HG03175 (cell line): Measurements from ENCODE around the gene C1orf116.

Experiments used
- ATAC-seq: cut with Tn5 transposase; IDR thresholded peaks from one replicate; pipeline ENCODE4 v1.9.1; 2021; ENCODE audit warnings: mild to moderate bottlenecking, moderate library complexity; ENCODE audit not compliant: unreplicated experiment

C1orf116 gene

DNA sequence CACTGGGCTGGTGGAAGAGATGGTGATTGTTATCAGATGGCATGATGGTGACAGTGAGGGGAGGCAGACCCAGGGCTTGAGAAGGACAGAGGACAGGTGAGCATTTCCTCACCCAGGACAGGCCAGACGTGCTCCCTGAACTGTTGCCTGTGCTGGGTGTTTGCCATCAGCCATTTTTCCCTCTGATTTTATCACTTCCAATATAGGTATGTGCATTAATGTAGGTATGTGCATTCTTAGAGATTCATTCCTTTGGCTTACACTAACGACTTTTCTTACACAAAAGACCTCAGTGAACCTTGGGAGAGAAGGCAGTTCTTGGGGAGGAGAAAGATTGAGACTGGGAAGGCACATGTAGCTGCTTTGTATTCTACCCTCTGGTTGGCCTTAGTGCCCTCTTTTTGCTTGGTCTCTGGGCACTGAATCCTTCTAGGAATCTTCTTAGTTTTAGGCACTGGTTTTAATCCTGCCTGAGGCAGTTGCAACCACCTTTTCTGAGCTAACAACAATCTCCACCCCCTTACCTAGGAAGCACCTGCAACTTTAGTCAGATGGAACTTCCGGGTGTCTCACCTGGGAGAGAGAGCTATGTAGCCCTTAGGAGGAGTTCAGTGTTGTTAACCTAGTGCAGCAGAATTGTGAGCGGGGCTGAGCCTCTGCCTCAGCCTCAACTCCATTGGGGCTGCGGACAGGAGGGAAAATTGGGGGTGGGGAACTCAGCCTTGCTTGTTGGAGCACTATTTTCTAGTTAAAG is 30.9 kb downstream of the C1orf116 start:
- ATAC-seq, result no peak

DNA sequence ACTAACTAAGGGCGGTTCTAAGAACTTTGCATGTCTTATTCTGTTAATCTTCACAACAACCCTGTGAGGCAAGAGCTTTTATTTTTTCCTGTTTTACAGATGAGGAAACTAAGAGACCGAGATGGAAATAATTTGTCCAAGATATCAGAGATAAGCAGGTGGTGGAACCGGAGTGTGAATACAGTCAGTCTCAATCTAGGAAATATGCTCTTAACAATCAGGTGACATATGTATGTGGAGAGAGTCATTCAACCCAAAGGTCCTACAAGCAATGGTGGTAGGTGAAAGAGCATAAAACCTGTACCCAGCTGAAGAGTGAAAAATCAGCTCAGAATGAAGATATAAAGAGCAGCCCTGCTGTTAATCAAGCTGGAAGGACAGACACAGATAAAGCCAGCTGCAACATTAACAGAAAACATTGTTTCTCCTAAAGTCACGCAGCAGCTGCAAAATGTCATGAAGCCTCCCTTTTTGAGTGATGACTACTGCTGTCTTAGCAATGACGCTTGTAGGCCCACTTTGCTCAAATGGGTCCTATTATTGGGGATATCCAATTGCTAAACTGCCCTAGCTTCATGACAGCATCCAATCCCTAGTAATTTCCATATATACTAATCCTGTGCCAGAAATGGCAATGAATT is 31.8 kb downstream of the C1orf116 start:
- ATAC-seq, result no peak

DNA sequence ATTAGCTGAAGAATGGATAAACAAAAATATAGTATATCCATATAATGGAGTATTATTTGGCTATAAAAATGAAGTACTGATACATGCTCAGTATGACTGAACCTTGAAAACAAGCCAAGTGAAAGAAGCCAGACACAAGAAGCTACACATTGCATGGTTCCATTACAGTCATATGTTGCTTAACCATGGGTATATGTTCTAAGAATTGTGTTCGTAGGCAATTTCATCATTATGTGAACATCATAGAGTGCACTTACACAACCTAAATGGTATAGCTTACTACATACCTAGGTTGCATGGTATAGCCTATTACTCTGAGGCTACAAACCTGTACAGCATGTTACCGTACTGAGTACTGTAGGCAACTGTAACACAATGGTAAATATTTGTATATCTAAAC is 33.7 kb downstream of the C1orf116 start:
- ATAC-seq, result no peak

DNA sequence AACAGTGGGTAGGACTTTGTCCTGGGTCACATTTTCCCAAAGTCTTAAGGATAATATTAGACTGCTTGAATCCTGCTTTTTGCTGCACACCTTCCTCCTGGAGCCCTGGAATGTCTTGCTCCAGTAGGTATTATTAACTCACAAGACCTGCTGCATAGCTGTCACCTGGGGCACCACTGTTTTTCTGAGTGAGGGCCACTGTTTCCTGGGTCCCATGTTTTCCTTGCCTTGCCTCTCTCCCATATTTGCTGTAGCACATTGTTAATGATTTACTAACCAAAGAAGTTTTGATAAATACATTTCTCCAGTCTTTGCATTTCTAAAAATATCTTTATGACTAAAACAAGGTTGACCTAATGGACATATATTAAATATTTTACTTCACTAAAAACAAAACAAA is 39.8 kb downstream of the C1orf116 start:
- no peak for ATAC-seq

- no peak for ATAC-seq
Measured at GRCh38 chr1:206987873-206988272, 44.7 kb downstream of the C1orf116 start.

GRCh38 chr1:206986885-206987284 is 45.7 kb downstream of the C1orf116 start:
- no peak for ATAC-seq

- no peak for ATAC-seq
Measured at GRCh38 chr1:206986402-206986801, 46.2 kb downstream of the C1orf116 start.

GRCh38 chr1:206985162-206985749 is 47.3 kb downstream of the C1orf116 start:
- no peak for ATAC-seq

- peak; percentile 82 for ATAC-seq
Measured at GRCh38 chr1:206982216-206982615, 50.3 kb downstream of the C1orf116 start.

DNA sequence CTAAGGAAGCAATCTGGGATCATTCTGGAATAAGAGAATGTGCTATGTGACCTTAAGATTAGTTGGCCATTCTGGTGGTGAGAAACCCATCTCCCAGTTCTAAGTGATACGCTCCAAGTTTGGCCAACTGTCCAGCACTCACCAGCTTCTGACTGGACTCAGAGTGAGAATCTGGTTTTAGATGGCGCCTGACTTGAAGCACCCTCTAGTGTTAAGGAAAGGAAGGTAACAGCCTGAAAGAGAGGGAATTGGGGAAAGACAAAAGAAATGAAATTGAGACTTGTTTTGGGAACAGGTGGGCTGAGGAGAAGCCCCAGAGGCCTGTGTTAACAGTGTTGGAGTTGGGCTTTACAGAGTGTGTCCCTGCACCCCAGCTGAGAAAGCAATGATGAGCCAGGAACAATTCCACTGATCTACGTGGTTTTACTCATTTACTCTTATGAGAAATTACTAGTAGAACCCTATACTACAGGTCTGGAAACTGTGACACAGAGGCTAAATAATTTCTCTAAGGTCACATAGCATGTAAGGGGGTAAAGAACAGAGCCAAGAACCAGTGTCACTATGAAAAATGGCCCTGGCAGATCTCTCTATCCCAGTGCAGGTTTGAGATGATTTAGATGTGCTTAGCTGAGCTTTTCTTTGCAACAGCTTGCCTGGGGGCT is 53.0 kb downstream of the C1orf116 start:
- no peak for ATAC-seq

- no peak for ATAC-seq
Measured at GRCh38 chr1:206978259-206978658, 54.3 kb downstream of the C1orf116 start.

- no peak for ATAC-seq
Measured at GRCh38 chr1:206975306-206975705, 57.2 kb downstream of the C1orf116 start.

DNA sequence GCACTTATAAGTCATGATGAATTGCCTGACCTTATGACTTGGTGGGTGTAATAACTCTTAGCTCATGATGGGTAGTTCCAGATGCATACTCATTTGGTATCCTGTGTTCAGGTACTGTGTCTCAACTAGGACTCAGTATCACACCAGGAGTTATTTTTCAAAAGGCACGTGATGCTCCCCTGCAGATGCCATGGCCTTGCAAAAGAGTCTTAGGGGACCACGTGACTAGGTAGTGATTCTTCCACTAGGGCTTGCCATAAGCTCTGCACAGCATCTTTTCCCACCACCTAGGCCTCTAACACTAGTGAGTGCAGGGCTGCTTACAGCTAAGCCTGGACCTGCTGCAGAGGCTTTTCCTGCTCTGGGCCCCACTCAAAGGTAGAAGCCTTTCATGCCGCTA is 58.4 kb downstream of the C1orf116 start:
- no peak for ATAC-seq

- no peak for ATAC-seq
Measured at GRCh38 chr1:206972728-206973127, 59.8 kb downstream of the C1orf116 start.

DNA sequence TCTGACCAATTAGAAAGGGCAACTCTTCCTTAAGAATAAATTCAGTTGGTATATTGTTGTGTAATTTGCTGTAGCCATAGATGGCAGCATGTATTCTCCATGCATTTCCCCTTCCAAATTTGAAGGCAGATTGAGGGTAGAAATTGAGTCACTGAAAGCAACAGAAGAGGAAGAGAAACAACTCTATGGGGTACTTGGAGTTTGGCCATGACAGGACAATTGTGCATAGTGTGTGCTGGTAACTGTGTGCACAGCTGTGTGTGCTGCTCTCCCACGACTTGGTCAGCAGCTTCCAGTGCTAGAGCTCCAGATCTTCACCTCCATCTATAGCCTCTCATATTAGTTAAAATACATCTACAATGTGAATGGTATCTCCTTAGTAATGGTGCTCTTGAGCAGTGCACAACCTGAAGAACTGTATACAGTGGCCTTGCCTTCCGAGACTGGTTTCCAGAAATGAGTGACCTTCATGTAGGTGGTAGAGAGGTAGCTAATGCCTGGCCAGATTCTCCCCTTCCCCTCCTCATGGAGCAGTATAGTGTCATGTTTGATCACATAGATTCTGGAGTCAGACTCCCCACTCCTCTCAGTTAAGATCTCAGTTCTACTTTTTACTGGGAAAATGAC is 61.4 kb downstream of the C1orf116 start:
- peak; percentile 48 for ATAC-seq

DNA sequence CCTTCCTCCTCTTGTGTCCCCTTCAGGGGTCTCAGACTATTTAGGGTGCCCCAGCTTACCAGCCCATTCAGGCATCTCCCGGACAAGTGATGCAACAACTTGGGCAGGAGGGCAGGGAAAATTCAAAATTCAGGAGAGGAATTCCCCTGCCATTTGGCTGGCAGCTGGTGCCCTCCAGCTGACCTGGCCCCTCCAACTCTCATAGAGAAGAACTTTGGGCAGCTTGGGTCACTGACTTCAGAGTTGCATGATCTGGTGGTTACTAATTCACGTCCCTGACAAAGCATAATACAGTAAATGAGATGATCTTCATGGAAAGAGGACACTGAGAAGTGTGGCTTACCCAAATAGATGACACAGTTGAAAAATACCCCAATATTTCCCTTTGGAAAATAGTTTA is 62.1 kb downstream of the C1orf116 start, which contains the start of gene FCAMR:
Gene FCAMR (minus strand): TSS at position 15 of the 400 bp plus-strand sequence. CDS start 335 bp downstream, outside the sequence.
- no peak for ATAC-seq

- ATAC-seq, result no peak
Measured at GRCh38 chr1:206969090-206969489, 63.5 kb downstream of the C1orf116 start.
